ENCODE data around the gene NUDT19. TPM values are rescaled to one million over a fixed set of nuclear protein-coding genes. Genes with fewer than 3 reads are reported as not detected.

NUDT19 gene
- total RNA-seq, 5 donors from 2014 or later (not counting 1 experiment from before 2014, with no cell fraction given): 9.6 to 14.7 (median 11.5) TPM

DNA sequence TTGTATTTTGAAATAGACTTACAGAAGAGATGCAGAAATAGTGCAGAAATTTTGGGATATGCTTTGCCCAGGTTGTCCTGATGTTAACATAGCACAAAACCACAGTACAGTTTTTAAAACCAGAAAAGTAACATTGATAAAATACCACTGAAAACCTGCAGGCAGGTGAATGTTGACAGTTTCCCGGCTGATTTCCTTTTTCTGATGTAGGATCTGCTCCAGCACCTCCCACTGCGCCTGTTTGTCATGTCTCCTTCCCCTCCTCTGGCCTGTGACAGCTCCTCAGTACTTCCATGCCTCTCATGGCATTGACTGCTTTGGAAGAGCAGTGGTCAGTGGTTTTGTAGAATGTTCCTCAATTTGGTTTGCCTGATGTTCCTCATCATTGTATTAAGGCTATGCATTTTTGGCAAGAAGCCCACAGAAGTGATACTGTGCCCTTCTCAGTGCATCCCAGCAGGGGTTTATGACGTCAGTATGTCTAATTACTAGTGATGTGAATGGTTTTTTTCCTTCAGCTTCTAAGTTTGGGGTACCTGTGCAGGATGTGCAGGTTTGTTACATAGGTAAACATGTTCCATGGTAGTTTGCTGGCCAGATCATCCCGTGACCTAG lies 58.9 kb downstream of the NUDT19 start:
- POLR2A ChIA-PET: no interaction called here
- no peaks in the 10 kb centered on the region for H3K36me3 Mint-ChIP-seq
- Histone ChIP-seq H3K27ac (ENCODE audit: low read length) (no peak overlapping the region), H3K4me3 (ENCODE audit: control insufficient read depth in 1 of 2, extremely low read depth in 1 of 2, low read length in 1 of 2) (no peak overlapping the region), H3K4me1 (ENCODE audit: control insufficient read depth in 1 of 2, extremely low read depth in 1 of 2, insufficient read depth in 2 of 2, low read length in 2 of 2) (peaks cover 0 to 15% of the 10 kb centered on the region in 2 experiments), H3K27me3 (replicated peaks in 1 of 2; ENCODE audit: control insufficient read depth in 2 of 2, extremely low read depth in 1 of 2, insufficient read depth in 2 of 2, low read length in 1 of 2) (peaks cover 2 to 27% of the 10 kb centered on the region in 2 experiments), H3K36me3 (ENCODE audit: control insufficient read depth in 2 of 2, extremely low read depth in 1 of 2, insufficient read depth in 1 of 2, low read length in 1 of 2) (no peaks in the 10 kb centered on the region), H3K9me3 (no peaks in the 10 kb centered on the region)
- no peaks in the 10 kb centered on the region for H3K9me3 Mint-ChIP-seq
- 63% methylated on average over 3 of the region's 4 CpGs for WGBS (ENCODE audit: insufficient coverage)
- DNase-seq (no peak), ATAC-seq (replicated peaks in 1 of 4) (no peak)
- peaks cover 0 to 14% (median 12%) of the 10 kb centered on the region in 3 donors for H3K4me1 Mint-ChIP-seq
- H3K4me3 Mint-ChIP-seq: no peak overlapping the region
- peaks cover 21 to 26% of the 10 kb centered on the region in 2 donors for H3K27me3 Mint-ChIP-seq
- no peak overlapping the region for H3K27ac Mint-ChIP-seq
- CTCF ChIA-PET: no interaction called here

- no peak for ATAC-seq (replicated peaks in 1 of 4)
- no peak overlapping the region for H3K27ac ChIP-seq (ENCODE audit: low read length)
These were observed 59.4 kb downstream of the NUDT19 start for GRCh38 chr19:32751066-32751465.

DNA sequence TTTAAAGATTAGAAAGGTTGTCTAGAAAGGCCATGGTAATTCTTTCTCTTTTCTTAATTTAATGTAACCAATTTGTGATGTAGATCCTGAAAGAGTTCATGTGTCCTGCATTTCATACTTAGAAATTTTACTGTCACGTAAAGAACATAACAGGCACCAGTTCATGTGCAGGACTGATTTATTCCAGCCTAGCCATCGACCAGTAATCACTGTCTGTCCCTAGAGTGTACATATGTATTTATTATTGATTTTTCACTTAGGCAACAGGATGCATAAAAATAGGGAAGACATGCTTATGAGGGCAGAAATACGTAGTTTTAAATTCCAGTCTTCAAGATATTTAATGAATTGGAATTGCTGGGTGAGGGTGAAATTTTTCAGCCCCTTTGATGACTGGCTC lies 65.6 kb downstream of the NUDT19 start:
- WGBS (ENCODE audit: insufficient coverage): 100% methylated on average over 1 of the region's 3 CpGs
- no peaks in the 10 kb centered on the region for H3K4me1 Mint-ChIP-seq
- no peaks in the 10 kb centered on the region for H3K9me3 Mint-ChIP-seq
- H3K27ac ChIP-seq (ENCODE audit: low read length): no peak overlapping the region
- no peak overlapping the region for H3K27ac Mint-ChIP-seq
- H3K36me3 Mint-ChIP-seq: no peaks in the 10 kb centered on the region
- no peaks in the 10 kb centered on the region for H3K36me3 ChIP-seq (ENCODE audit: control insufficient read depth in 2 of 2, extremely low read depth in 1 of 2, insufficient read depth in 1 of 2, low read length in 1 of 2)
- peaks cover 23 to 33% of the 10 kb centered on the region in 2 donors for H3K27me3 Mint-ChIP-seq
- H3K4me3 Mint-ChIP-seq: no peak overlapping the region
- peaks cover 2 to 25% of the 10 kb centered on the region in 2 experiments for H3K27me3 ChIP-seq (replicated peaks in 1 of 2; ENCODE audit: control insufficient read depth in 2 of 2, extremely low read depth in 1 of 2, insufficient read depth in 2 of 2, low read length in 1 of 2)
- ATAC-seq (replicated peaks in 1 of 4) (no peak), DNase-seq (no peak)
- POLR2A ChIA-PET: no interaction called here
- no peaks in the 10 kb centered on the region for H3K4me1 ChIP-seq (ENCODE audit: control insufficient read depth in 1 of 2, extremely low read depth in 1 of 2, insufficient read depth in 2 of 2, low read length in 2 of 2)
- CTCF ChIA-PET: no interaction called here
- no peaks in the 10 kb centered on the region for H3K9me3 ChIP-seq
- no peak overlapping the region for H3K4me3 ChIP-seq (ENCODE audit: control insufficient read depth in 1 of 2, extremely low read depth in 1 of 2, low read length in 1 of 2)

More at GRCh38 chr19:32751066-32751465, 59.4 kb downstream of the NUDT19 start:
- H3K9me3 Mint-ChIP-seq: no peaks in the 10 kb centered on the region
- H3K36me3 Mint-ChIP-seq: no peaks in the 10 kb centered on the region
- no CpG with 5 or more reads among the region's 2 CpGs for WGBS (ENCODE audit: insufficient coverage)
- peaks cover 21 to 27% of the 10 kb centered on the region in 2 donors for H3K27me3 Mint-ChIP-seq
- CTCF ChIA-PET: no interaction called here
- Histone ChIP-seq H3K4me1 (ENCODE audit: control insufficient read depth in 1 of 2, extremely low read depth in 1 of 2, insufficient read depth in 2 of 2, low read length in 2 of 2) (peaks cover 0 to 15% of the 10 kb centered on the region in 2 experiments), H3K27me3 (replicated peaks in 1 of 2; ENCODE audit: control insufficient read depth in 2 of 2, extremely low read depth in 1 of 2, insufficient read depth in 2 of 2, low read length in 1 of 2) (peaks cover 2 to 27% of the 10 kb centered on the region in 2 experiments), H3K9me3 (no peaks in the 10 kb centered on the region), H3K4me3 (ENCODE audit: control insufficient read depth in 1 of 2, extremely low read depth in 1 of 2, low read length in 1 of 2) (no peak overlapping the region), H3K36me3 (ENCODE audit: control insufficient read depth in 2 of 2, extremely low read depth in 1 of 2, insufficient read depth in 1 of 2, low read length in 1 of 2) (no peaks in the 10 kb centered on the region)
- peaks cover 0 to 14% (median 12%) of the 10 kb centered on the region in 3 donors for H3K4me1 Mint-ChIP-seq
- no peak for DNase-seq
- H3K27ac Mint-ChIP-seq: no peak overlapping the region
- no peak overlapping the region for H3K4me3 Mint-ChIP-seq
- POLR2A ChIA-PET: no interaction called here

Other genes with a start within 250 kb of the NUDT19 start
- gene PDCD5, start 110.6 kb upstream of the NUDT19 start, total RNA-seq: 10 to 100 TPM; 21.8 to 69.9 (median 62.5) TPM
- 10 to 100 TPM; 32.1 to 49.7 (median 42.7) TPM for gene ANKRD27, start 16.6 kb upstream of the NUDT19 start, total RNA-seq
- under 1 TPM; 0.18 to 0.82 (median 0.51) TPM for gene RGS9BP, start 16.0 kb upstream of the NUDT19 start, total RNA-seq
- gene TDRD12, start 27.9 kb downstream of the NUDT19 start, total RNA-seq: 1 to 10 TPM in 2 of 5 donors, under 1 TPM in 3; 0.36 to 1.0 (median 0.63) TPM
- gene SLC7A9, start 177.9 kb downstream of the NUDT19 start, total RNA-seq: under 1 TPM in 4 of 5 donors, not detected in 1; 0.28 to 0.82 (median 0.38) TPM

Measured in T-cell (primary cell).